Measurements from ENCODE around the gene BLVRA.

BLVRA gene

GRCh38 chr7:43749383-43749940, 9.0 kb upstream of the BLVRA start:
- H3K4me3 ChIP-seq (ENCODE audit: low read depth, low read length), result no peak overlapping the region

DNA sequence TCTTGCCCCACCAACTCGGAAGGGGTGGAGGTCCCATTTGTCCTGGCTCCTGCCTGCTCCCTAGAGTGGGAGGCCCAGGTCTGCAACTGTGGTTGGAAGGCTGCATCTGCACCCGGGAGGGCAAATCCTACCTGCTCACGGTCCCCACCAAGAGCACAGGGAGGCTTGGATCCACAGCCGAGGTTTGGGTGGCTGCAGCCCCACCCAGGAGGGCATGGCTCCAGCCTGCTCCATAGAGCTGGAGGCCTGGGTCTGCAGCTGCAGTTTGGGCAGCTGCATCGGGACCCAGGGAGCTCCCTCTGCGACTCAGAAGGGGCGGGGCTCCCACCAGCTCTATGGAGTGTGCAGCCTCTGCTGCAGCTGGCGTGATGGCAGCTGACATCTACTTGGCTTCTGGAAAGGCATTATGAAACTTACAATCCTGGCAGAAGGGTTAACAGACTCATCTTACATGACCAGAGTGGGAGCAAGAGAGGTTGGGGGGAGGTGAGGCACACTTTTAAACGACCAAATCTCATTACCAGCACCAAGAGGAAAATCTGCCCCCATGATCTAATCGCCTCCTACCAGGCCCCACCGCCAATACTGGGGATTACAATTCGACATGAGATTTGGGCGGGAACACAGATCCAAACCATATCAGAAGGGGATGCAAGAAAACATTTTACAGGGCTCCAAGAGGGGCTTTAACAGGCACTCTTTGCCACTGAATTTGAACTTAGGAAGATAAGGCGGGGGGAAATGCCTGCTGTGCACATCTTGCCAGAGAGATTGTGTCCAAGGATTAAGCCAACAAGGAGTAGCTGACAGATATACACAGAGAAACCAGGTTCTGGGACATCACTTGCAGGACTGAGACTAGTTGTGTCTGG, 8.2 kb upstream of the BLVRA start:
- H3K4me3 ChIP-seq (ENCODE audit: low read depth, low read length), result no peak overlapping the region

DNA sequence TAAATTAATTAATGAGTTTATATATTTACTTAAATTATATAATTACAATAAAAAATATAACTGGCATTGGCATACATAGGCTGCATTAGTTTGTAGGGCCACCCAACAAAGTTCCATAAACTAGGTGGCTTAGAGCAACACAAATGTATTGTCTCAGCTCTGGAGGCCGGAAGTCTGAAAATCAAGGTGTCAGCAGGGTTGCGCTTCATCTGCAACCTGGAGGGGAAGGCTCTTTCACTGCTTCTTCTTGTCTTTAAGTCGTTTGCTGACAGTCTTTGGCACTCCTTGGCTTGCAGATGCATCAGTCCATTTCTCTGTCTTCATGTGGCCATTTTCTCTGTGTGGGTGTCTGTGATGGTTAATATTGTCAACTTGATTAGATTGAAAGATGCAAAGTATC, 6.1 kb upstream of the BLVRA start:
- no peak overlapping the region for H3K4me3 ChIP-seq (ENCODE audit: low read depth, low read length)

DNA sequence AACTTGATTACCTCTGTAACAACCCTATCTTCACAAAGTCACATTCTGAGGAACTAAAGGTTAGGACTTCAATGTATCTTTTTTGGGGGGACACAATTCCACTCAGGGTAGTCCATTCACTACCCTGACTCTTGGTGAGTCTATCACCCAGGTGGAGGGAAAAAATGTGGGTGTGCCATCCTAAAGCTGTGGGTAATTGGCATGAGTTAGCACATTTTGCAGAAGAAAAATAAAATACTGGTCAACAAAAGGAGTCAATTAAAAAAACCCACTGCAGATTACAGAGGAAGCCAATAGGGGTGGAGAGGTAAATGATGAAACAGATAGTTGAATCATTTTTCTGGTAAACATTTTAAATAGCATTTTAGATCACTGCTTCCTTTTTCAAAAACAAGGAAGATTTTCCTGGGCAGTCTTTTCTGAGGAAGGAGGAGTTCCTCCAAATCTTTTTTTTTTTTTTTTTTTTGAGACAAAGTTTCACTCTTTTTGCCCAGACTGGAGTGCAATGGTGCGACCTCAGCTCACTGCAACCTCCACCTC, 5.1 kb upstream of the BLVRA start:
- H3K4me3 ChIP-seq (ENCODE audit: low read depth, low read length), result no peak overlapping the region

GRCh38 chr7:43753843-43754242, 4.6 kb upstream of the BLVRA start:
- no peak overlapping the region for H3K4me3 ChIP-seq (ENCODE audit: low read depth, low read length)

- H3K4me3 ChIP-seq (ENCODE audit: low read depth, low read length), result no peak overlapping the region
Measured at GRCh38 chr7:43754596-43754995, 3.9 kb upstream of the BLVRA start.

GRCh38 chr7:43756368-43757072, 2.0 kb upstream of the BLVRA start:
- H3K4me3 ChIP-seq (ENCODE audit: low read depth, low read length), result no peak overlapping the region

- no peak overlapping the region for H3K4me3 ChIP-seq (ENCODE audit: low read depth, low read length)
Measured at GRCh38 chr7:43757073-43757720, 1.3 kb upstream of the BLVRA start.

DNA sequence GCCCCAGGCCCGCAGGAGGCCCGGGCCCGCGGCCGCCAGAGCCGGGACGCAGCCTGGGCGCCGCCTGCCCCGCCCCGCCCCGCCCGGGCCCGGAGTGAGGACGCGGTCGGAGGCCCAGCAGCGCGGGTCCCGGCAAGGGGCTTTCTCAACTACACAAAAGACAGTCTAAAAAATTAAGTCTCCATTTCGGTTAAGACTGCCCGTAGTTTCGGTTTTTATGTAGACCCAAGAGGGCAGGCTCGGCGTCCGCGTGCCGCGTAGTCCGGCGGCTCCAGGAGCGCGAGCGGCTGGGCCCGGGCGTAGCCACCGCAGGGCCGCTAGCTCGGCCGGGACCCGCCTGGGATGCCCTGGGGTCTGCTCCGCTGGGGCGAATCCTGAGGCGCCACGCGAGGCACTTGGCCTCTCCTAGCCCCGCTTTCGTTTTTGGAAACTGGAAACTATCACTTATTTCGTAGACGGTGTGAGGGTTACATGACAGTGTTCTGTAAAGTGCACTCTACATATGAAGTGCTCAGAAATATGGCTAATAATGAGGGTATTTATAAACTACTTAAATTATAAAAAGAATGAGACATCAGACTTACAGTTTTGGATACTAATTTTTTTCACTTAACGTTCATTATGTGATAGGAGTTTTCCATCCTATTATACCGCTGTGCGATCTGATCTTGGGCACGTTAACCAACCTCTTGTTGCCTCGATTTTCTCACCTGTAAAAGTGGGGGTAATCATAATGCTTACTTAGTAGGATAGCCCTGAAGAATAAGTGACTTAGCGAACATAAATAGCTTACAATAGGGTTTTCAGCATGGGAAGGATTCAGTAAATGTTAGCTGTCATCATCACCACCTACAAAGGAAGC, 573 bp downstream of the BLVRA start:
- H3K4me3 ChIP-seq (ENCODE audit: low read depth, low read length), result peak overlapping the region; percentile 63

- H3K4me3 ChIP-seq (ENCODE audit: low read depth, low read length), result no peak overlapping the region
Measured at GRCh38 chr7:43760861-43761260, 2.4 kb downstream of the BLVRA start.

DNA sequence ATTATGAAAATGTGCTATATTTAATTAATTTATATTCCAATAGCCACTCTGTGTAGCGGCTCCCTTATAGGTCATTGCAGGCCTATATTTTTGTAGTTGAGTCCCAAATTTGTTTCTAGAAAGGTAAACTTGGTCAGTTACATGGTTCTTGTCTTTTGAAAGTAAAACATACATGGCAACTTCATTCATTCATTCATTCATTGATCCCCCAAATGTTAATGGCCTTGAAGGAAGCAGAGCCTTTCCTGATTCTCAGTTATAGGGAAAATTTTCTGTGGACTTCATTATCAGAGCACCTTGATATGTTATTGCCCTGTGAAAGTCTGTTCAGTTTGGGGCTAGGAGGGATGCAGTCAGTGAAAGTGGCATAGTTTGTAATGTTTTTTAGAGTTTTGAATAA, 2.9 kb downstream of the BLVRA start:
- no peak overlapping the region for H3K4me3 ChIP-seq (ENCODE audit: low read depth, low read length)

DNA sequence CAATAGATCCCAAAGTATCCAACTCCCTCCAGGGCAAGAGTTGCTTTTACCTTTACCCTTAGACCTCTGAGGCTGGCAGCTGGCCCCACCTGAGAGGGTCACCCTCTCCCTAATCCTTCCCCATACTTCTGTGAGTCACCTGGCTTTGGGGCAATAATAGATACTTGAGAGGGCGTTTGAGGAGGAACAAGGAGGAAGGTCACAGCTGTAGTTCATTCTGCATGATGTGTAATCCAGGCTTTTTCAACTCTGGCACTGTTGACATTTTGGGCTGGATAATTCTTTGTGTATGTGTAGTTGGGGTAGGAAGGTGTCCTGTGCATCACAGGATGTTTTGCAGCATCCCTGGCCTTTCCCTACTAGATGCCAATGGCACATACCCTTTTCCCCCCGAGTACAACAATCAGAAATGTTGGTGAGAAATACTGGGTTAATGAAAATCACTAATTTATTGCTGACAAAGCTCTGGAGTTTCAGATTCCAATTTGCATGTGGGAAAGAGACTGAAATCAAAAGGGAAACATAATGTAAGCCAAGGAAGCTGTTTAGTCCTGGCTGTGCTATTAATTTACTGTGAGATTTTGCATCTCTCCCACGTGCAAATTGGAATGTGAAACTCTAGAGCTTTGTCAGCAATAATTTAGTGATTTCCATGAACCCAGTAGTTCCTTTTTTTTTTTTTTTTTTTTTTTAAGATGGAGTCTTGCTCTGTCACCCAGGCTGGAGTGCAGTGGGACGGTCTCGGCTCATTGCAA, 3.6 kb downstream of the BLVRA start:
- H3K4me3 ChIP-seq (ENCODE audit: low read depth, low read length), result no peak overlapping the region

DNA sequence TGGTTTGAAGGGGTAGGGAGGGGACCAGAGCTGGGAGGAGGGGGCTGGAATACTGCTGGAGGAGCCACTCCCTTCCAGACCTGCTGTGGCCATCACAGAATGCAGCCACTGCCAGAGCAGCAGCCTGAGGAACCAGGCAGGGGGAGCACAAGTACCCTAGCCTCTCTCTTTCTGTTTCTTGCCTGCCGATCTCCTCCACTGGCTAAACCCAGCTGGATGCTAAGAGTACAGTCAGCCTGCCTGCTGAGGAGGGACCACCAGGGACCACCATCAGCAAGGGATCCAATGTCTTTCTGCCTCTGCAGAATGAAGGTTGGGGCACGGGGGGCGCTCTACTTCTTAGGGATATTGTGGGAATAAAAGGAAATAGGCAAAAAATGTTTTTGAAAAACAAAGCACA, 4.7 kb downstream of the BLVRA start:
- H3K4me3 ChIP-seq (ENCODE audit: low read depth, low read length), result no peak overlapping the region

DNA sequence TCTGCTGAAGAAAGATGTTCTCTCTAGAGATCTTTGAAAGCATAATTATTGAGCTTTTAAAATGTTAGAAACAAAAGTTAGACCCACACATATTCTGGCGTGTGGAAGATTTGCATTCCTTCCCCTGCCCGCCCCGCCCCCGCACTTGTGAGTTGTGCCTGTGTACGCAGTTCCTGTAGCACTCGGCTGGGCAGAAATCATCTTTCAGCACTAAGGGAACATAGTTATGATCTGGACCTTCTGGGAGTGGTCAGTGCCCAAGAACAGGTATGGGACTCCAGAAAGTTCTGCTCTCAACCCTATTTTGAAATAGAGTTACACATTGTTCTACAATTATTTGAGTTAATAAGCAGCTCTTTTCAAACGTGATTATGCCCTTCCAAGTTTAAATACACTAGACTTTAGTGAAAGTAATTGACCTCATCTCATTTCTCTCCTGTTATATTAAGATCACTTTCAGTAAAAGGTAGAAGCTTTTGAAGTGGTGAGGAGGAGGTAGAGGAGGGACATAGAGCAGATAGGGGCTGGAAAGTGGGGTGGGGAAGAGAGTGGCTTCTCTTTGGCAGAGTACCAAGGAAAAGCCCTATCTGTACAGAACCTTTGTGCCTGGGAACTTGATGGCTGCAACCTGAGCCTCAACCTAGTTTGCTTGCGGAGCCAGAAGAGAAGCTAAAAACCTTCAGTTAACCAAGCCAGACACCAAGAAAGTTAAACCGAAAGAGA, 5.7 kb downstream of the BLVRA start:
- no peak overlapping the region for H3K4me3 ChIP-seq (ENCODE audit: low read depth, low read length)

GRCh38 chr7:43764807-43765491, 6.5 kb downstream of the BLVRA start:
- no peak overlapping the region for H3K4me3 ChIP-seq (ENCODE audit: low read depth, low read length)

GRCh38 chr7:43766564-43766963, 8.1 kb downstream of the BLVRA start:
- H3K4me3 ChIP-seq (ENCODE audit: low read depth, low read length), result no peak overlapping the region

DNA sequence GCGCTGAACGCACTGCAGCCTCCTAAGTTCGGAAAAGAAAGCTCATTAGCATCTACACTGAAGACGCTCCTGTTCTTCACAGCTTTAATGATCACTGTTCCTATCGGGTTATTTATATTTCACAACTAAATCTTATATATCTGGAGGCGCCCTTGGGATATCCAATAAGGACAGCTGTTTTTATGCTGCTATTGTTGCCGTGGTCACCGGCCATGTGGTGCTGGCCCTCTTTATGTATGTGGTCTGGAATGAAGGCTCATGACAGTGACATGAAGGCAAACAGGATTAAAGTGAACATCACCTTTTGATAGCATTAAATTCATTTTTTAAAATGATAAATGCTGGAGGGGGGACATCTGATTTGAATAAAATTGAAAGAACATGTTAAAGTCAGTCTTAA, 8.8 kb downstream of the BLVRA start:
- H3K4me3 ChIP-seq (ENCODE audit: low read depth, low read length), result no peak overlapping the region

GRCh38 chr7:43768201-43768886, 9.9 kb downstream of the BLVRA start:
- H3K4me3 ChIP-seq (ENCODE audit: low read depth, low read length), result no peak overlapping the region
